Measurements from ENCODE around the gene NIPAL4. TPM values are rescaled to one million over a fixed set of nuclear protein-coding genes. Genes with fewer than 3 reads are reported as not detected.

NIPAL4 gene
- total RNA-seq, 1 donor from 2014 or later = 5.3 TPM

GRCh38 chr5:157484768-157485167 is 24.8 kb downstream of the NIPAL4 start:
- FAIRE-seq = no peak
- no peaks in the 10 kb centered on the region for H3K27me3 ChIP-seq (ENCODE audit: control insufficient read depth, insufficient read depth, low read length)
- TF ChIP-seq, protein P1, sequence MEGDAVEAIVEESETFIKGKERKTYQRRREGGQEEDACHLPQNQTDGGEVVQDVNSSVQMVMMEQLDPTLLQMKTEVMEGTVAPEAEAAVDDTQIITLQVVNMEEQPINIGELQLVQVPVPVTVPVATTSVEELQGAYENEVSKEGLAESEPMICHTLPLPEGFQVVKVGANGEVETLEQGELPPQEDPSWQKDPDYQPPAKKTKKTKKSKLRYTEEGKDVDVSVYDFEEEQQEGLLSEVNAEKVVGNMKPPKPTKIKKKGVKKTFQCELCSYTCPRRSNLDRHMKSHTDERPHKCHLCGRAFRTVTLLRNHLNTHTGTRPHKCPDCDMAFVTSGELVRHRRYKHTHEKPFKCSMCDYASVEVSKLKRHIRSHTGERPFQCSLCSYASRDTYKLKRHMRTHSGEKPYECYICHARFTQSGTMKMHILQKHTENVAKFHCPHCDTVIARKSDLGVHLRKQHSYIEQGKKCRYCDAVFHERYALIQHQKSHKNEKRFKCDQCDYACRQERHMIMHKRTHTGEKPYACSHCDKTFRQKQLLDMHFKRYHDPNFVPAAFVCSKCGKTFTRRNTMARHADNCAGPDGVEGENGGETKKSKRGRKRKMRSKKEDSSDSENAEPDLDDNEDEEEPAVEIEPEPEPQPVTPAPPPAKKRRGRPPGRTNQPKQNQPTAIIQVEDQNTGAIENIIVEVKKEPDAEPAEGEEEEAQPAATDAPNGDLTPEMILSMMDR (IDR thresholded peaks at IDR 0.05; ENCODE audit: insufficient read depth, low read length, severe bottlenecking) = no peak
- no peaks in the 10 kb centered on the region for H3K36me3 ChIP-seq (ENCODE audit: control insufficient read depth, insufficient read depth, low read length)
- no peak overlapping the region for H3K4me3 ChIP-seq (ENCODE audit: low read depth, low read length)
- DNase-seq (ENCODE audit: low read depth) = no peak

DNA sequence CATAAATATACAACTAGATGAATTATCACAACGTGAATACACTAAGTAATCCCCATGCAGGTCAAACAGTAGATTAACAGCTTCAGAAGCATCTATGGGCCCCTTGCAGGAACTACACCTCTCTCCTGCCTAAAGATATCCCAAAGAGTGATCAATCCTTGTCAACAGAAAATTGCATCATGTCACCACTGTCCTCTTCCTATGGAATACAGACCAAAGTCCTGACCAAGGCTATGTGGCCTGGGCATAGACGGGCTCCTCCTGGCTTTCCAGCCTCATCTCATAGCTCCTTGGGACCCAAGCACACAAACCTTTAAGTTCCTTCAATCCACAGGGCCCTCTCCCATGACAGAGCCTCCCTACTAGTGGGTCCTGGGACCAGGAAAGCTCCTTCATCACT is 25.3 kb downstream of the NIPAL4 start:
- no peaks in the 10 kb centered on the region for H3K27me3 ChIP-seq (ENCODE audit: control insufficient read depth, insufficient read depth, low read length)
- H3K4me3 ChIP-seq (ENCODE audit: low read depth, low read length) = no peak overlapping the region
- FAIRE-seq = no peak
- DNase-seq (ENCODE audit: low read depth) = no peak
- TF ChIP-seq, protein P1 (IDR thresholded peaks at IDR 0.05; ENCODE audit: insufficient read depth, low read length, severe bottlenecking) = no peak
- no peaks in the 10 kb centered on the region for H3K36me3 ChIP-seq (ENCODE audit: control insufficient read depth, insufficient read depth, low read length)

DNA sequence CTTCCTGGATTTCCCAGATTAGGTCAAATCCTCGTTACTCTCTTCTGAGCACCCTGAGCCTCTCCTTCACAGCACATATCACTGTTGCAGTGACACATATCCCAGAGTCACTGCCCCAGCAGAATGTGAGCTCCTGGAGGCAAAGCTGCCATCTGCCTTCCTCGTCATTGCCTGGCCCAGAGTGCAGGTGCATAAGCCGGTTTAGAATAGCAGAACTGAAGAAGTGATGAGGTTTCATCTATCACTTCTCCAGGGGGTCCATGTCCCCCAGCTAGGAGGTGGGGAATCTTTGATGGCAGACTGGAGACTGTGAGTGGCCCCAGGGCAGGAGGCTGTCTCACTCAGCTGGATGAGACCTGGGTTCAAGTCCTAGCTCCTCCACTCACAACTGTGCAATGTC is 25.8 kb downstream of the NIPAL4 start:
- DNase-seq (ENCODE audit: low read depth) (no peak), FAIRE-seq (no peak)
- TF ChIP-seq, protein P1 (IDR thresholded peaks at IDR 0.05; ENCODE audit: insufficient read depth, low read length, severe bottlenecking) = no peak
- Histone ChIP-seq H3K4me3 (ENCODE audit: low read depth, low read length) (no peak overlapping the region), H3K36me3 (ENCODE audit: control insufficient read depth, insufficient read depth, low read length) (no peaks in the 10 kb centered on the region), H3K27me3 (ENCODE audit: control insufficient read depth, insufficient read depth, low read length) (no peaks in the 10 kb centered on the region)

- no peak overlapping the region for H3K4me3 ChIP-seq (ENCODE audit: low read depth, low read length)
- FAIRE-seq (no peak), DNase-seq (ENCODE audit: low read depth) (no peak)
- H3K27me3 ChIP-seq (ENCODE audit: control insufficient read depth, insufficient read depth, low read length) = no peaks in the 10 kb centered on the region
- H3K36me3 ChIP-seq (ENCODE audit: control insufficient read depth, insufficient read depth, low read length) = no peaks in the 10 kb centered on the region
- TF ChIP-seq, protein P1 (IDR thresholded peaks at IDR 0.05; ENCODE audit: insufficient read depth, low read length, severe bottlenecking) = no peak
These were observed 26.2 kb downstream of the NIPAL4 start for GRCh38 chr5:157486221-157486681.

- Histone ChIP-seq H3K36me3 (ENCODE audit: control insufficient read depth, insufficient read depth, low read length) (no peaks in the 10 kb centered on the region), H3K4me3 (ENCODE audit: low read depth, low read length) (no peak overlapping the region), H3K27me3 (ENCODE audit: control insufficient read depth, insufficient read depth, low read length) (no peaks in the 10 kb centered on the region)
- DNase-seq (ENCODE audit: low read depth) (no peak), FAIRE-seq (no peak)
- TF ChIP-seq, protein P1 (IDR thresholded peaks at IDR 0.05; ENCODE audit: insufficient read depth, low read length, severe bottlenecking) = no peak
These were observed 26.8 kb downstream of the NIPAL4 start for GRCh38 chr5:157486861-157487260.

DNA sequence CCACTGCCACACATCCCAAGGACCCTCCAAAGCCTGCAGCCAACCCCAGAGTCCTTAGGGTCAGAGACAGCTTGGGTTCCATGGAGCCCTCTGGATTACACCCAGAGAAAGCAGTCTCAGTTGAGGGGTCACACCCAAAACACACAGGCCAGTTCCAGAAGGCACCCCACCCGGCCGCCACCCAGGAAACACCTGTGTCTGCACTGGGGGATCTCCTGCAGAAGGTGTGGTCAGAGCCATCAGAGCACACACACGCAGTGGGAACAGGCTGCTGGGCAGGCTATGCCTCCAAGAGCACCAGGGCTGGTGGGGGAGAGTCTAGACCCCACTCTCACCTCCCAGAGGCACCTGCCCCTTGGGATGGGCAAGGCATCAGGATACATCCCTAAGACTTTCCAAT is 27.3 kb downstream of the NIPAL4 start:
- TF ChIP-seq, protein P1 (IDR thresholded peaks at IDR 0.05; ENCODE audit: insufficient read depth, low read length, severe bottlenecking) = no peak
- Histone ChIP-seq H3K36me3 (ENCODE audit: control insufficient read depth, insufficient read depth, low read length) (no peaks in the 10 kb centered on the region), H3K27me3 (ENCODE audit: control insufficient read depth, insufficient read depth, low read length) (no peaks in the 10 kb centered on the region), H3K4me3 (ENCODE audit: low read depth, low read length) (no peak overlapping the region)
- FAIRE-seq = no peak
- DNase-seq (ENCODE audit: low read depth) = no peak
